ENCODE results near the gene PSORS1C2.
"Not testable (repeated sequence)": the region's sequence is repeated elsewhere in the genome, so short reads cannot be mapped to it uniquely, and the experiment has no call there.

Gene PSORS1C2

GRCh38 chr6:31138982-31139381, at the start of gene PSORS1C2:
Gene PSORS1C2, minus strand, starts transcription at chr6:31139066. Its CDS starts 40 bp downstream, at chr6:31139026.
- DNase-seq: no peak

- no peak for DNase-seq
Measured at GRCh38 chr6:31187780-31188194, 48.9 kb upstream of the PSORS1C2 start.

GRCh38 chr6:31186052-31186734, 47.3 kb upstream of the PSORS1C2 start:
- DNase-seq: no peak

- DNase-seq: not testable (repeated sequence)
Measured at GRCh38 chr6:31185695-31186051, 46.8 kb upstream of the PSORS1C2 start.

DNA sequence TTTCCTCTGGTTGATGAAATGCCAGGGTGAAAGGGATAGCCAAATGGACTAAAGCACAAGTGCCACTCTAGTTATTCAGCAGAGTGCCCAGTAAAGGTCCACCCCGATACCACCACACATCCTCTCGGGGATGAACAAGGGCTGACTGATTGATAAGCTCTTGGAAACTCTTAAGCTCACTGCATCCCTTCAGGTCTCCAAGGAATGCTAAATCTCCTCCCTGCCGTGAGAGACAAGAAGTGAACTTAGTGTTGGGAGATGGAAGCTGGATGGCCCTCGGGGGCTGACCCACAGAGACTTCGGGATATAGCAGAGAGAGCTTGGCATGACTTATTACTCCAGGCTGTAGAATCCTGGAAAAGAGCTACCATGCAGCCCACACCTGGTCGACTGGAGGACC, 45.0 kb upstream of the PSORS1C2 start:
- not testable (repeated sequence) for DNase-seq

- DNase-seq: not testable (repeated sequence)
Measured at GRCh38 chr6:31183287-31183686, 44.4 kb upstream of the PSORS1C2 start.

- peak; percentile 69 for DNase-seq
Measured at GRCh38 chr6:31180500-31180899, 41.6 kb upstream of the PSORS1C2 start.

DNA sequence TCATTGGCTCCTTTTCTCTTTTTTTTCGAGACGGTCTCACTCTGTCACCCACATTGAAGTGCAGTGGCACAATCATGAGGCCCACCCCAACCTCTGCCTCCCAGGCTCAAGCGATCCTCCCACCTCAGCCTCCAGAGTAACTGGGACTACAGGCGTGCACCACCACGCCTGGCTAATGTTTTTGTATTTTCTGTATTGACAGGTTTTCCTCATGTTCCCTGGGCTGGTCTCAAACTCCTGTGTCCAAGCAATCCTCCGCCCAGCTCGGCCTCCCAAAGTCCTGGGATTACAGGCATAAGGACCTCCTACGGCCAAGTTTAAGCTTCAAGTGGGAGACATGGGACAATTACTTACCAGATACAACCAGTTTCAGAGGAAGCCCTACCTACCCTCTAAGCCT, 41.0 kb upstream of the PSORS1C2 start:
- no peak for DNase-seq

- DNase-seq: no peak
Measured at GRCh38 chr6:31179042-31179386, 40.1 kb upstream of the PSORS1C2 start.

- no peak for DNase-seq
Measured at GRCh38 chr6:31178143-31179041, 39.5 kb upstream of the PSORS1C2 start.

DNA sequence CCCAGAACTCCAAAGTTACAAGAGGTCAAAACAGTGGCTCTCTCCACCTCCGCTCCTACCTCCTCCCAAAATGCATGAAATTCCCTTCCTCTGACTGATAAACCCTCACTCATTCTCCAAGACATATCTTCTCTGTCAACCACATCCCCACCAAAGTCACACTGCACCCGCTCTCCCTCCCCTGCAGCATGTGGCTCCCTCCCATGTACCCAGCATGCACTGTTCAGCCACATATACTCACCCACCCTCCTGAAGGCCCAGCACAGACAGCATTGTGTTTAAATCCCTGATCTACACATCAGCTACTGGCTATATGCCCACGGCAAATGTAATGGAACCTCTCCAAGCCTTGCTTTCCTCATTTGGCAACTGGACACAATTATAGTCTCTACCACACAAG, 37.1 kb upstream of the PSORS1C2 start:
- no peak for DNase-seq

GRCh38 chr6:31174378-31174777, 35.5 kb upstream of the PSORS1C2 start:
- no peak for DNase-seq

DNA sequence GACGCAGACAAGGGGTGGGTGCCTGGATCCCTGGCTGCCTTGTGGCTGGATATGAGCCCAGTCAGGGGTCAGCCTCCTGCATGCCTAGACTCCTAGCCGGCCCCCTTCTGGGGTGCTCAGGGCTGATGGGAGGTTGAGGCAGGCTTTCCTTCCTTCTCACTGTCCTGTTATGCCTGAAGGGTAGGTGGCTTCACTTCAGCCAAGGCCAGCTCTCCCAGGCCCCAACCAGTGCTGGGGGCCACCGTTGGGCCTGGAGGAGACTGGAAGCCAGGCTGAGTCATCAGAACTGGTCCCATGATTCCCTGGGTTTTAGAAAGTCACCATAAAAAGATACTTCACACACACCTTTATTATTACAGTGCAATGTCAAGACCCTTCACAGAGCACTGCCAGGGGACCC, 34.5 kb upstream of the PSORS1C2 start:
- DNase-seq: no peak

DNA sequence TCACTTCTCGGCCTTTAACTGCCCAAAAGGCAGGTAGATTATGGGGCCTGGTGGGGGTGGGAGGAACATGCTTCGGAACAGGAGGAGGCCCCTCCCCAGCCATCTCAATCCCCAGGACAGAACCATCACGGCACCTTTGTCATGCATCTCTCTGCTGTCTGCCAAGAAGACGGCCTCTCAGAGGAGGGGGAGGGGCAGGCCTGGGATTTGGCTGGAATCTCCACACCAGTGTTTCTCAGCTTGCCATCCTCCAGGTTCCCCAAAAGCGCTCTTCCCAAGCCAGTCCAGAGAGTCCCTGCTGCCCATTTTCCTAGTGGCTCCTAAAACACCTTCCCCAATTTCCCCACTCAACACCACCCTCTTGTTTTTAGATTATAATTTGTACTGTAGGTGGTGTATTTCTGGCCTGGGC, 34.1 kb upstream of the PSORS1C2 start:
- no peak for DNase-seq

GRCh38 chr6:31171931-31172905, 33.4 kb upstream of the PSORS1C2 start:
- DNase-seq: no peak

GRCh38 chr6:31170987-31171671, 32.3 kb upstream of the PSORS1C2 start:
- no peak for DNase-seq

DNA sequence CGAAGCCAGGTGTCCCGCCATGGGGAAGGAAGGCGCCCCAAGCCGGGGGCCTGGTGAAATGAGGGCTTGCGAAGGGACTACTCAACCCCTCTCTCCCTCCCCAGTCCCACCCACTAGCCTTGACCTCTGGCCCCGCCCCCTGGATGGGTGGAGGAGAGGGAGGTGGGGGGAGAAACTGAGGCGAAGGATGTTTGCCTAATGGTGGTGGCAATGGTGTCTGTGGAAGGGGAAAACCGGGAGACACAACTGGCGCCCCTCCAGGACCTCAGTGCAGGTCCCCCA, 31.7 kb upstream of the PSORS1C2 start, which contains the start of gene POU5F1:
Gene POU5F1, minus strand, starts transcription at position 83 of the 282 bp plus-strand sequence. Its CDS starts 62 bp downstream, at position 21.
- no peak for DNase-seq

- DNase-seq: not testable (repeated sequence)
Measured at GRCh38 chr6:31169858-31170599, 31.2 kb upstream of the PSORS1C2 start.

DNA sequence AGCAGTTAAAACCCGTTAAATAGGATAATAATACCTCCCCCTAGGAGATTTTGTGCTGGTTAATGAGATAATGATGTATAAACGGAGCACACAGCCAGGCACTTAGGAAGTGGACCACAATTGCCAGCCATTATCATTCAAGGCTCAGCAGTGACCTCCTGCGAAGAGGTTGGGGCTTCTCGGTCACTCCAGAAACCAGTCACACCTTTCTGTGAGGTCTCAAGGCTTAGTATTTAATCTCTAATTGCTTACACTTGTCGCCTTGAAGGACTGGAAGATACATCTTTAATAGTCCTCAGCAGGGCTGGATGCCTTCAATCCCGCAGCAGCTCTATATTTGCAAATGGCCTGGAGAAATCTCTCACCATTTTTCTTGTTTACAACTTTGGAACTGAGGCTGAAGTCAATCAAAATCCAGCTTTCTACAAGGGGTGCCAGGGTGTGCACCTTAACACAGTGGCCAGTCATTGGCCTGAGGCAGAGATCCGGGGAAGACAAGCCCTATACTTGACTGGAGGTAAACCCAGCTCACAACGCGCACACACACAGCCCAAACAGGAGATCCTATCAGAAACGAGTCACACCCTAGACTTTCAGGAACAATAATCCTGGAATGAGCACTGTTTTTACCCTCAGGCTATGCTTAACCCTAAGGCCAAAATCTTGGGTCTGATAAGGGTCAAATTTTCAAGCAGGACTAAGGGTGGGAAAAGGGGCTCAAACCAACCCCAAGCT, 30.4 kb upstream of the PSORS1C2 start:
- no peak for DNase-seq

GRCh38 chr6:31168606-31169005, 29.7 kb upstream of the PSORS1C2 start:
- DNase-seq: no peak

GRCh38 chr6:31165986-31166385, 27.1 kb upstream of the PSORS1C2 start:
- no peak for DNase-seq

Data from left hindlimb (tissue), 1 donor.